OCI-LY1 (cell line): ENCODE data around the gene PLCD1.

Experiments used
- EZH2 ChIP-seq: fragments of 200-600 bp; sonication (generic), shearing (Covaris generic); IDR thresholded peaks from 2 replicates; pipeline ENCODE4 v1.8.0; 2017; ENCODE audit warnings: borderline replicate concordance, mixed run types, mild to moderate bottlenecking, antibody characterized with exemption, low read length, moderate library complexity, mixed read lengths
- TF ChIP-seq, protein P1 (sequence below): fragments of 200-600 bp; sonication (generic), shearing (Covaris generic); IDR thresholded peaks from 2 replicates; pipeline ENCODE4 v1.5.1; 2017; ENCODE audit warnings: mild to moderate bottlenecking, antibody characterized with exemption, low read length, moderate library complexity, mixed read lengths

DNA sequence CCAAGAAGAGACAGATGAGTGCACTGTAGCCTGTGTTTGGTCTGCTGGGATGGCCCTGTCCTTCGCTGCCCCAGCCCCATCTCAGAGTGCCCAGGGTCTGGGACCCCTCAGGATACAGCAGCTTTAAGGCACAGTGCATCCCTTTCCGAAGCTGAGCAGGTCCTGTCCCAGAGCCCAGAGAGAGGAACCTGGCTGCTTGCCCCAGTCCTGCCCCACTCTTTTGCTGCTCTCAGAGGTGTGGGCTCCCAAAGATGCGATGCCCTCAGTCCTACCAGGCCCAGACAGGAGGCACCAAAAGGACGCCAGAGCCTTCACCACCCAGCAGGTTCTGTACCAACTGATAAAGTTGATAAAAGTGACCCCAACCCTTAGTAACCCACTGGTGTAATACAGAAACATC, 8.2 kb downstream of the PLCD1 start:
- no peak for TF ChIP-seq EZH2
- TF ChIP-seq, protein P1, sequence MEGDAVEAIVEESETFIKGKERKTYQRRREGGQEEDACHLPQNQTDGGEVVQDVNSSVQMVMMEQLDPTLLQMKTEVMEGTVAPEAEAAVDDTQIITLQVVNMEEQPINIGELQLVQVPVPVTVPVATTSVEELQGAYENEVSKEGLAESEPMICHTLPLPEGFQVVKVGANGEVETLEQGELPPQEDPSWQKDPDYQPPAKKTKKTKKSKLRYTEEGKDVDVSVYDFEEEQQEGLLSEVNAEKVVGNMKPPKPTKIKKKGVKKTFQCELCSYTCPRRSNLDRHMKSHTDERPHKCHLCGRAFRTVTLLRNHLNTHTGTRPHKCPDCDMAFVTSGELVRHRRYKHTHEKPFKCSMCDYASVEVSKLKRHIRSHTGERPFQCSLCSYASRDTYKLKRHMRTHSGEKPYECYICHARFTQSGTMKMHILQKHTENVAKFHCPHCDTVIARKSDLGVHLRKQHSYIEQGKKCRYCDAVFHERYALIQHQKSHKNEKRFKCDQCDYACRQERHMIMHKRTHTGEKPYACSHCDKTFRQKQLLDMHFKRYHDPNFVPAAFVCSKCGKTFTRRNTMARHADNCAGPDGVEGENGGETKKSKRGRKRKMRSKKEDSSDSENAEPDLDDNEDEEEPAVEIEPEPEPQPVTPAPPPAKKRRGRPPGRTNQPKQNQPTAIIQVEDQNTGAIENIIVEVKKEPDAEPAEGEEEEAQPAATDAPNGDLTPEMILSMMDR = no peak
